ENCODE data around the gene UFD1.

Gene UFD1

DNA sequence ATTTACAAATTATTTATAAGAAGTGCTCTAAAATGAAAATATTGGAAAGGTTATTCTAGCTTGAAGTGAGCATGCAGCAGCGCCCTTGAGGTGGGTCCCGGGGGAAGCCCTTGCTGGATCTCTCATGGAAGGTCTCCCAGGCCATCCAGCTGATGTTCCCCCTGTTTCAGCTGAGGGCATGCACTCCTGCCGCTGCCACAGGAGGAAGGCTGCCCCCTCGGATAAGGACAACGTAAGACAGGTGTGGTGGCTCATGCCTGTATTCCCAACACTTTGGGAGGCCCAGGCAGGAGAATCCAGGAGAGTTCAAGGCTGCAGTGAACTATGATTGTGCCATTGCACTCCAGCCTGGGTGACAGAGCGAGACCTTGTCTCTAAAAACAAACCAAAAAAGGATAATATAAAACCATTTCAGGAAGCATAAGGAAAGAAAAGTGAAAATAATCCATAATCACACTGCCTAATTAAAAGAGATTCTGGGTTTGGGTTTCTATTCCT is 15.7 kb upstream of the UFD1 start:
- no peak for DNase-seq

DNA sequence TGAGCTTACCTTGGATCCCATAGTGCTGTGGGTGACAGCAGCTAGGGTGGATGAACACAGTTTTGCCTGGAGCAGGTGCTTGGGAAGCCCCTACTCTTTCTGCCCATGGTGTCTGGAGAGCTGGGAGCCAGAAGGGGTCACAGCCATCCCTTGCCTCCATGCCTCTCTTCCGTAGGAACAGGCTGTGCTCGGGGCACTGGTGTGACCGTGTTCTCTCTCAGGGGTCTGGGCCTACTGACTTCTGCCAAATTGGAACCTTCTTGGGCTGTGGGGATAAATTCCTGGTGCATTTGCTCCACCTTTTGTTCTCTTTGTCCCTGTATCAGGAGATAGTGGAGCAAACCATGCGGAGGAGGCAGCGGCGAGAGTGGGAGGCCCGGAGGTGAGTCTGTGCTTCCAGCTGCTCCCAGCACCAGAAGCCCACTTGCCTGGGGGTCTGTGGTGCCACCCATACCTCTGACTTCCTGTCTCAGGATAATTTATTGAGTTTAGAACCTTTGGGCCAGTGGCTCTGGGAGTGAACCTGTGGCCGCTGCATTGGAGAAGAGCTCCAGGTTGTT is 15.1 kb upstream of the UFD1 start:
- DNase-seq, result no peak

DNA sequence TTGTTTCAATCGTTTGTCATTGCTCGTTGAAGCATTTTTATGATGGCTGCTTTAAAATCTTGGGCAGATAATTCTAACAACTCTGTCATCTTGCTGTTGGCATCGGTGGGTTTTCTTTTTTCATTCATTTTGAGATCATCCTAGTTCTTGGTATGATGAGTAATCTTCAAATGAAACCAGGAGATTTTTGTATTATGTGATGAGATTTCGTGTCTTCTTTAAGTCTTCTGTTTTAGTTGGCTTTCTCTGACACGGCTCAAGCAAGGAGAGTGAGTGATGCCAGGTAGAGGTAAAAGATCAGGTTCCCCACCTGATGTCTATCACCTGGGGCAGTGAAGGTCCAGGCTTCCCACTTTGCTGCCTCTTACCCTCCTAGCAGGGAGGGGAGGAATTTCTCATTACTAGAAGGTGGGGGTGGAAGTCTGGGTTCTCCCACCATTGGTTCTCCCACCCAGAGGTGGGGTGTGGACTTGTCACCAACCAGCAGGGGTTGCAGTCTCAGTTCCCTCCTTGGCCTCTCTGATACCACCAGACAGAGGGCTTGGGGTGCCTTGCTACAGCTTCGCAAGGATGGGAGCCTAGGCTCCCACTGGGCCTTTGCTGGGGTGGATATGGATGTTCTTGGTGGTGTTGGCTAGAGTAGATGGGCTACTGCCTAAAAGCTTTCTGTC is 13.6 kb upstream of the UFD1 start:
- DNase-seq, result peak; percentile 45

DNA sequence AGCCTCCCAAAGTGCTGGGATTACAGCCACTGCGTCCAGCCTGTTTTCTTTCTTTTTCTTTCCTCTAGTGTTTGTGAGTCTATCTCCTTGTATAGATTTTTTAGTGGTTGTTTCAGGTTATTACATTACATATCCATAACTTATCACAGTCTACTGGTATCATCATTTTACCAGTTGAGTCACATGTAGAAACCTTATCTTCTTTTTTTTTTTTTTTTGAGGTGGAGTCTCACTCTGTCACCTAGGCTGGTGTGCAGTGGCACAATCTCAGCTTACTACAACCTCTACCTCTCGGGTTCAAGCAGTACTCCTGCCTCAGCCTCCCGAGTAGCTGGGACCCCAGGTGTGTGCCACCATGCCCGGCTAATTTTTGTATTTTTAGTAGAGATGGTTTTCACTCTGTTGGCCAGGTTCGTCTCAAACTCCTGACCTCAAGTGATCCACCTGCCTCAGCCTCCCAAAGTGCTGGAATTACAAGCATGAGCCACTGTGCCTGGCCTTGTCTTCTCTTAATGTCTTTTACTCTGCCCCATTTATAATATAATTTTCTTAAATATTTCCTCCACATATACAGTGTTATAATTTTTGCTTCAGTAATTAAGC is 11.7 kb upstream of the UFD1 start:
- no peak for DNase-seq

DNA sequence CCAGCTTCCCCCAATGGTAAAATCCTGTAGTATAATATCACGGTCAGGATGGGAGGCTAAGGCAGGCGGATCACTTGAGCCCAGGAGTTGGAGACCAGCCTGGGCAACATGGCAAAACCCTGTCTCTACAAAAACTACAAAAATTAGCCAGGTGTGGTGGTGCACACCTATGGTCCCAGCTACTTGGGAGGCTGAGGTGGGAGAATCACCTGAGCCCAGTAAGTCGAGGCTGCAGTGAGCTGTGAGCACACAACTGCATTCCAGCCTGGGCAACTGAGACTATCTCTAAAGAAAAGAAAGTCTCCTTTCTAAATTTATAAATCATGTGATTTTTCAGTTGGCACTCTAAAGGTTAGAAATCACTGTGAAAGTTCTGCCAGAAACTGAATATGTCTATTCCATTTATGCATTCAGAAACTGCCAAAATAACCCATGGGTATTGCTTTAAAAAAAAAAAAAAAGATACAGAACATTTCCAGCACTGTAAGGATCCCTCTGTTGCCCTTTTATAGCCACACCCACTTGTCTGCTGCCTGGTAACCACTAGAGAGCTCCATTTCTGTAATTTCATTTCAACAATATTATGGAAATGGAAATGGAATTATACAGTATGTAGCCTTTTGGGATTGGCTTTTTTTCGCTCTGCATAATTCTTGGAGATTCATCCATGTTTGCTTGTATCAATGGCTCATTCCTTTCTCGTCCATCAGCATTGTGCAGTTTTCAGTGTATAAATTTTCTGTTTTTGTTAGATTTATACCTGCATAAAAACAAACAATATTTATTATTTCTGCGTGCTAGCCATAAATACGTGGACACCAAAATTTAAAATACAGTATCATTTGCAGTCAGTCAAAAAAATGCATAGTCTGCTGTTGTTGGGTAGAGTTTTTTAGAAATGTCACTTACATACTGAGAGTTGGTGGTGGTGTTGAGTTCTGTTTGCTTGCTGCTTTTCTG is 10.2 kb upstream of the UFD1 start:
- DNase-seq, result no peak

DNA sequence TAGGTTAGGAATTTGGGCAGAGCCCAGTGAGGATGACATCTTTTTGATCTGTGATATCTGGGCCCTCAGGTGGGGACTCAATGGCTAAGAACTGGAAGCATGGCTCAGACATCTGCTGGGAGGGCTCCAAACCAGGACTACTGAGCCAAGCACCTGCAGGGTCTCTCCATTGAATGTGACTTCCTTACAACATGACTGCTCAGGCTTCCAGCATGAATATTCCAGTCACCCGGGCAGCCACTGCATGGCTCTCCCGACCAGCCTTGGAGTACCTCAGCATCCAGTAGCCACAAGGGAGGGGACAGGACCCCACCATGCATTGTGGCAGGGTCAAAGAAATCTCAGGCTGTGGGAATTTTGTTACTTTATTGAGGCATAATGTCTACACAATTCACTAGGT is 9.3 kb upstream of the UFD1 start:
- no peak for DNase-seq

DNA sequence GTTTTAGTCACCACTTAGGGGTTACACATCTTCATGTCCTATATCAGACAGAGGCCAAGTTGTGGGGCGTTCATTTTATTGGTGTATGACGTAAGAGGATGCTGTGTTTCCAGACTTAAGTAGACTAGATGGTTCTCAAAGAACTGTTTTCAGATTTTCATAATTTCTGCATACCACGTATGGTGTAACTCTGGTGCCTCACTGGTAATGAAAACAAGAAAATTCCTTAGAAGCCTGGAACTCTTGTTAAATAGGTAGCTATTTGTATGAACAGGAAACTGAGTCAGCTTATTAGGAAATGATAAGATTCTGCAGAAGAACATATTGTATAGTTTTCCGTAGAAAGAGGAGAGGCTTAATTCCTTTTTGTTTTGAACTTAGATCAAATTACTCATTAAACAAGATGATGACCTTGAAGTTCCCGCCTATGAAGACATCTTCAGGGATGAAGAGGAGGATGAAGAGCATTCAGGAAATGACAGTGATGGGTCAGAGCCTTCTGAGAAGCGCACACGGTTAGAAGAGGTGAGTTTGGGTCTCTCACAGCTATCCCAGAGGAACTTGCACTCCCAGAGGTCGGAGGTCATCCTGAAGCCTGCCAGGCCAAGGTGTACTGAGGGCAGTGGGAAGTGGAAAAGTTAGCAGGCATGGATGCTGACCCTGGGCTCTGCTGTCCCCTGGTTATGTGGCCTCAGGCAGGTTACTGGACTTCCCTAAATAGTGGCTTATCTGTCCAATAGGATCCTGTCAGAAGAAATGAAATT is 4.7 kb upstream of the UFD1 start:
- DNase-seq, result no peak

DNA sequence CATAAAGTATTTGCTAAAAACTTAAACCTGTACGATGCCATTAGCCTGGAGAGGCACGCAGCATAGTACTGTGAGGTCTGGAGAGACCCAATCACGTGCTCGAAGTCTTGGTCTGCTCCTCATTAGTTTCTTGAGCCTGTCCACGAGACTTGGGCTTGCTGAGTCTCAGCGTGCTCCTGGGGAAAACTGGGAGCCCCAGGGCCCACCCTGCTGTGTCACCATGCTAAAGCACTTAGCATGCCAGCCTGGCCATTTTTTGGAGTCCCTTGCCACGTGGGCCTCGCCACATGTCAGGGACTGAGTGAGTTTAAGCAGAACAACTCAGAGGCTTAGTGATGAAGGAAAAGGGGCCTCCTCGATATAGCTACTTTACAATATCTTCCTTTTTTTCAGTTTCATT is 3.3 kb upstream of the UFD1 start:
- no peak for DNase-seq

DNA sequence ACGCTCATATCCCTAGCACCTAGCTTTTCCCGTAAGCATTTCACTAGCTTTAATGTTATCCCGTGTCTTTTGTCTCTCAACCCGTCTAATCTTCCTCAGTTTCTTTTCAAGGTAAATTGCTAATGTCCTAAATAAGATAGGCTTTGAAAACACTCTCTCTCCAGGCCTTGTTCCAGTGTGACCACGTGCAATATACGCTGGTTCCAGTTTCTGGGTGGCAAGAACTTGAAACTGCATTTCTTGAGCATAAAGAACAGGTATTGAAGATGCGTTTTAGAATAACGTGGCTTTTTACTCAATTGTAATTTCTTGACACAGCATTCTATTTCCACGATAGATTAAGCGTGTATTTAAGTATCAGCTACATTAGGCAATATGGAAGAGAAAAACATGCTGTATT is 1.8 kb upstream of the UFD1 start:
- no peak for DNase-seq

DNA sequence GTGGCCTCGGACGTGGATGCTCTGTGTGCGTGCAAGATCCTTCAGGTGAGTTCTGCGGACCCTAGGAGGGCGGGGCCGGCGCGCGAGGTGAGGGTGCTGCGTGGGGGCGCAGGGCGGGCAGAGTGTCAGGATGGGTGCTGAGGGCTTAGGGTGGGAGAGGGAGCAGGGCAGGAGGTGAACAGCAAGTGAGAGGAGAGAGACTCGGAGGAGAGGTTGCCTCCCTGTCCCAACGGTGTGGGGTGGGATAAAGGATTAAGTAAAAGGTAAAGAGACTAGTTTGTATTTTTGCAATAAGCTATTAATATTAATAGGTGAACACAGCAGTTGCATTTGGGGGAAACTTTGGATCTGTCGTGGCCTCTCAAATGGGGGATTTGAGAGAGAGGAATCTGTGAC is 1.2 kb upstream of the UFD1 start:
- DNase-seq, result no peak

DNA sequence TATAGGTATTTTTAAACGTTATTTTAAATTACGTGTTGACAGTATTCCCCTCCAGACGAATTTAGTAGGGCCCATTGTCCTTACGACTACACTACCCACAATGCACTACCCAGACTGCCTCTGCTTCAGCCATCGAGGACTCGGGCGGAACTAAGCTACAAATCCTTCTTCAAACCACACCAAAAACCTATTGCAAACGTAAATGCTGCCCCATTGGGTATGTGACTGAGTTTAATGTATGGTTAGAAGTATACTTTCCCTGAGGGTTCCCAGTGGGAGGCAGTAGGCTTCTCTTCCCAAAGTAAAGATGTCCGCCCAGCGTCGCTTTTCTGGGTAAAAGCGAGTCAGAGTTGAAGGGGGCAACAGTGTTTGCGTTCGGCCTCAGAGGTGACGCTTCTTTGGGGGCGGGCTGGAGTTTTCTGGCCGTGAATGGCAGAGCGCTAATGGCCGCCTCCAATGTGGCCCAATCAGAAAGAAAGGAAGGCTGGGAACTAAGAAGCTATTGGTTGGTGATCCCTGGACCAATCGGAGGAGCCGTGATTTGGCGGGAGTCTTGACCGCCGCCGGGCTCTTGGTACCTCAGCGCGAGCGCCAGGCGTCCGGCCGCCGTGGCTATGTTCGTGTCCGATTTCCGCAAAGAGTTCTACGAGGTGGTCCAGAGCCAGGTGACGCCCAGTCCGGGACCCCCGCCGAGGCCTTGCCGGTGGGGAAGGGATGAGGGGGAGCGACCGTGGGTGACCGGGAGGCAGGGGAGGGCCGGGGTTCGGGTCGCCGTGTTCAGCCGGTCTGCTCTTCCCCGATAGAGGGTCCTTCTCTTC is 571 bp upstream of the UFD1 start, which contains the start of gene CDC45:
Gene CDC45 (plus strand): TSS at position 566 of the 818 bp plus-strand sequence. CDS start 49 bp downstream, at position 615.
- DNase-seq, result peak; percentile 94

DNA sequence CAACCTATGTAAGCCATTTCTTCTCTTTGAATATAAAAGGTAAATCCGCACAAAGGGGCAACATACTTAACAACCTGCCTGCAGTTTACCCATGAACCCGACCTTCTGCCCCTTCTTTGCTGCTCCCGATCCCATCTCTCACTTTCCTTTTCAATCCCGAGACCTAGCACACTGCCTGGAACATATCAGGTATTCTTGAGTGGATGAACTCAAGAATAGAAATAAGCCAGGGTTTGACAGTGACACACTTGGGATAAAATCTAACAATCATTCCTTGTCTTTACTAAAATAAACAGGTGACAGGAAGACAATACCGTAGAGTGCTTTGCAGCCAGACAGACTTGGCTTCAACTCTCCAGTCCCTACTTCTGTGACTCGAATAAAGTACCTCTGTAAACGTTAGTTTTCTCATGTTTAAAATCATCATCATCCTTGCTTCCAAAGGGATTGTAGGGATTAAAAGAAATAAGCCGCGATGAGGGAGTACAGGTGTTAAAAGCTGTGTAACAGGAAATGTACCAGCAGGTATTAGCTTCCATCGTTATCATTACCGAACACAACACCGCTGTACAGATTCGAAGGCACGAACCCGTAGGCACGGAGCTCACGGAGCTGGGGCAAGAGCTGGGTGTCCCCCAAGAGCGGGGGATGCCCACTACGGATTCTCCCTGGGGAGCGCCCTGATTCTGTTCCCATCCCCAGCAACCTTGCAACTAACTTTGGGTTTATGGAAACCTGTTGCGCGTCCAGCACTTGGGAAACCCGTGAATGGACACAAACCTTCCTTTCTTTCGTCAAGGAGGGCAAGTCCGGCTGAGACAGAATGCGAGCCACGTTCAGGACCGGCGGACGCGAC is 720 bp downstream of the UFD1 start:
- DNase-seq, result peak; percentile 23

DNA sequence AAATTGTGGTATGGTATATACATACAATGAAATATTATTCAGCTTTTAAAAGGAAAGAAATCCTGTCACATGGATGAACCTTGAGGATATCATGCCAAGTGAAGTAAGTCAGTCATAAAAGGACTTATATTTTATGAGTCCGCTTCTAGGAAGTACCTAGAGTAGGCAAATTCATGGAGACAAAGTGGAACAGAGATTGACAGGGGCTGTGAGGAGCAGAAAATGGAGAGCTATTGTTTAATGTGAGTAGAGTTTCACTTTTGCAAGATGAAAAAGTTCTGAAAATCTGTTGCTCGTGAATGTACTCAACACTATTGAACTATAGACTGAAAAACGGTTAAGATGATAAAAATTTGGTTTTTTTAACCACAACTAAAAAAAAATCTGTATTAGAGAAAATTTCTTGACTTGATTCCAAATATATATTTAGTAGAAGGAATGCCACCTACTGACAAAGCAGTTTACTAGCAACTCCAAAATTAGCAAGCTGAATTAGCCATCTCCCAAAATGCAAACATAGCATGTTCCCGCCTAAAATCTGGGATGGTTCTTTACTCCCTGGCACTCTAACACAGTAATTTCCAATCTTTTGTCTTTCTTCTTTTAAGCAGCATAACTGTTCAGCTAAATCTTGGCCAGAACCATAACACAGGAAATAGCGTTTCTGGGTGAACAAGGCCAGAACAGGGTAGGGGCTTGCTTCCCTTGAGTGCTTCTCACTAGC is 1.5 kb downstream of the UFD1 start:
- no peak for DNase-seq

DNA sequence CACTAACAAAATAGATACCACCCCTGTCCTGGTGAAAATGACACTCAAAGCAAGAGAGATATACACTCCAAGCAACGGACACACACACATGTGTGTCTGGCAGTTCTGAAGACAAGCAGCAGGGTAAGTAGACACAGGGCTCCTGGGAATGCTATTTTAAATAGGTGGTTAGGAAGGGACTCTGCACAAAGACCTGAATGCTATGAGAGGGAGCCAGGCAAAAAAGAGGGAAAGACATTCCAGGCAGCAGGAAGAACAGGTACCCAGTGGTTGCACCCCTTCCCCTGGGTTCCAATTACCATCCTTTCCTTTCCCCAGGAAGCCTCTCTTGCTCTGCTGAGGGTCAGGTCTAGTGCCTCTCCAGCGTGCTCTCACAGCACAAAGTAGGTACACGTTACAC is 3.0 kb downstream of the UFD1 start:
- no peak for DNase-seq

DNA sequence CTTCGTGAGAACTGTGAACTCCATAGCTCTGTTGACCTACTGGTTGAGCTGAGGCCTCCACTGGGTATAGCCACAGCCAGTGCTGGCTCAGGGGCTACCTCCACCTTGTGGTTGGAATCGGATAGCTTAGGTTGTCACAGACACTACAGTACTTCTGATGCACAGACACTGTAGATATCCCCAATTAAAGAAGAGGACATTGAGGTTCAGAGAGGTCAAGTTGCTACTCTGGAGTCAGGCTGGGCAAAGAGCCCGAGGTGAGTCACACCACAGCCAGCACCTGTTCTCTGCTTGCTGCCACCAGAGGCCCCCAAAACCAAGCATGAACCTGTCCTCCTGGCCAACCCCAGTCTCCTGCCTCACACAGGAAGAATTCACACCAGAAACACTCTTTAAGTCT is 5.4 kb downstream of the UFD1 start:
- DNase-seq, result no peak

DNA sequence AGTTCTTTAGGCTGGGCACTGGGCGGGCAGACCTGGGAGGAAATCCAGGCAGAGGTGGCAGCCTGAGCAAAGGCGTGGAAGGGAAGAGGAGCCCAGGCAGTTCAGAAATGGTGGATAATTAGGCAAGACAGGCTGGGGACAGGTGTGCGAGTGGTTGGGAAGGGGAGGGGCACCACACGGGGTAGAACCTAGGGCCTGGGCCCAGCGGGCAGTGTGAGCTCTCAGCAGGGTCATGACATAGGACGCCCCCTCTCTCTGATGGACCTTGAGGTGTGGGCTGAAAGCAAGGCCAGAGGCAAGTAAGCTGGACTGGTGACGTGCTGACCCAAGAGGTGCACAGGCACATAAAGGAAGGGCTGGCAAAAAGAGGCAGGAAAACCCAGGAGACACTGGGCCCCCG is 6.8 kb downstream of the UFD1 start:
- no peak for DNase-seq

DNA sequence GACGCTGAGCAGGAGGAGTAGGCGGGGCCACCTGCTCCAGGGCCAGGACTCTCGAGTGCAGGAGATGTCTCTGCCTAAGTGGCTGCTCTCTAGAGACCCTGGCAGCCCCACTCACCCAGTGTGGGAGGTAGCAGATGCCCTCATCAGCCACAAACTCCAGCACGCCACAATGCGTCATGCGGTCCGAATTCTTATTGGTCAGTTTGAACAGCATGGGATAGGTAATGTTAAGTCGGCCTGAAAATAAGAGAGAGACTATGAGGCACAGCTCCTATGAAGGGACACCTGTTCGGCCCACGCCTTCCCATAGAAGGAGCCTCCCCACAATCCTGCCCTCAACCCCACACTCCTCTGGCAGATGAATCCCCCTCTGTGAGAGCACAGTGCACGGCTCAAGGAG is 7.4 kb downstream of the UFD1 start:
- DNase-seq, result no peak

DNA sequence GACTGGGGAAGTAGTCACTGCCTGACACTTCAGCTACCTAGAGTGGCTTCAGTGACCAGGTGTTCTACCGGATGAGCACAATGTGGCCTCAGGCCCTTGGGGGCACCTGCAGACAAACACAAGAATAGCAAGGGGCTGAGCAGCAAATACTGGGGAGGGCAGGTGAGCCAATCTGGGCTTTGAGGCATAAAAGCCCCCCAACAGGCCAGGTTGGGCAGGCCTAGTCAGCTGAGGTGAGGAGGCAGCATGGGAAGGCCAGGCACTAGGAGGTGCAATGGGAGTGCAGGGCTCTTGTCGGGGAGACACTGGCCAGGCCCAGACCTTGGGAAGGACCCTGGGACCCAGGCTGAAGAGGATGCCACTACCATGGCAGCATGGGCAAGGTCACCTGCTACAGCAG is 9.0 kb downstream of the UFD1 start:
- no peak for DNase-seq

DNA sequence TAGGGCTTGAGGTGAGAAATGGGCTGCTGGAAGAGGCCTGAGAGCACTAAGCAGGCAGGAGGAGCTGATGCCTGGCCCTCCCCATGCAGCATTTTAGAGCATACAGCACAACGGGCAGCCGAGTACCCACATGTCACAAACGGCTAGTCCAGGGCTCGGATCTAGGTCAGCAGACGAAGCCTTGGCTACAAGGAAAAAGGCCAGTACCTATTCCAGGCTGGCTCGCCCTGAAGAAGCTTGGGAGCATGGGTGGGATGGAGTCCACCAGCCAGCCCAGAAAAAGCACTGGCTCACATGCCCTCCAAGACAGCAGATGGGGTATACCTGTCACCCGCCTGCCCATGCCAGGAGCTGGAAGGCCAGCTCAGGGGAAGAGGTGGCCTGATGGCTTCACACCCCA is 9.6 kb downstream of the UFD1 start:
- DNase-seq, result no peak

DNA sequence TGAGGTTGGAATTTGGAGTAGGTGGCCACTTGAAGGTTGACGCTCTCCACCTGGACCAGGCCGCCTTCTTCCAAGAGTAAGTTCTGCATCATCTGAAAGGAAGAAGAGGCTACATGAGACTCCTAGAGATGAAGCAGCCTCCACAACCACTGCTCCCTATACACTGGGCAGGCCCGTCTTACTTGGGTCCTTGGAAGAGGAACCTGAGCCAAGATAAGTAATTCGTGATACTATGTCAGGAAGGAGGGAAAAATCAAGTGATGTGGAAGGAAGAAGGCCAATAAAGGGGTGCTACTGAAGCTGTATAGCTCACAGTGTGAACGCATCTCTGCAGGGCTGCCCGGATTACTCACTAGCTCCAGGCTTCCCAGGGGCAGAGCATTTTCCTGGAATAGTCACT is 11.1 kb downstream of the UFD1 start:
- no peak for DNase-seq
